GM12878 (cell line): ENCODE measurements around the gene POLR3A. TPM values are rescaled to one million over a fixed set of nuclear protein-coding genes. Genes with fewer than 3 reads are reported as not detected.
A peak's percentile ranks its signal among the peaks of the same experiment; 100 is the strongest.

Experiments used
- ASH2L ChIP-seq: fragments of 300-600, 200-600 bp; sonication (generic); IDR thresholded peaks from 2 replicates; pipeline ENCODE4 v1.6.1; 2017; ENCODE audit warnings: low read depth, mild to moderate bottlenecking, borderline replicate concordance
- ATF7 ChIP-seq: fragments of 450-650 bp; IDR thresholded peaks from 2 replicates; pipeline ENCODE4 v1.6.1; 2016; ENCODE audit warnings: low read depth, mild to moderate bottlenecking
- BHLHE40 ChIP-seq, 2 experiments: fragments of 450-650 bp in 1 of 2; IDR thresholded peaks; 2 replicates each; pipeline ENCODE4 v1.6.1; 2011 to 2017; ENCODE audit warnings: low read depth in 2 of 2, borderline replicate concordance in 1 of 2, improper control_type of control experiment in 1 of 2, low read length in 1 of 2, mild to moderate bottlenecking in 1 of 2
- BRCA1 ChIP-seq: IDR thresholded peaks from 2 replicates; pipeline ENCODE4 v1.6.1; 2011; ENCODE audit warnings: low read depth, low read length, improper control_type of control experiment
- CHD2 ChIP-seq: IDR thresholded peaks from 2 replicates; pipeline ENCODE4 v1.6.1; 2011; ENCODE audit warnings: low read depth, low read length, improper control_type of control experiment, borderline replicate concordance
- DPF2 ChIP-seq: fragments of 450-650 bp; IDR thresholded peaks from 2 replicates; pipeline ENCODE4 v1.6.1; 2017; ENCODE audit warnings: mild to moderate bottlenecking
- EED ChIP-seq: sonication (generic); IDR thresholded peaks from 2 replicates; pipeline ENCODE4 v1.6.1; 2016; ENCODE audit warnings: antibody characterized with exemption, low read depth
- ETV6 ChIP-seq, 2 experiments: fragments of 450-650 bp in 1 of 2; IDR thresholded peaks in 1 of 2; conservative IDR thresholded peaks in 1 of 2; 2 replicates each; pipeline ENCODE4 v1.6.1; 2014; ENCODE audit warnings: antibody characterized with exemption in 1 of 2, borderline replicate concordance in 1 of 2, low read depth in 1 of 2, mild to moderate bottlenecking in 1 of 2, moderate library complexity in 1 of 2
- GATAD2B ChIP-seq: fragments of 450-650 bp; conservative IDR thresholded peaks from 2 replicates; pipeline ENCODE4 v1.6.1; 2017; ENCODE audit warnings: low read depth, mild to moderate bottlenecking, moderate library complexity
- HDAC2 ChIP-seq: fragments of 200-600 bp; sonication (generic); IDR thresholded peaks from 2 replicates; pipeline ENCODE4 v1.6.1; 2017
- IKZF1 ChIP-seq: fragments of 450-650 bp; conservative IDR thresholded peaks from 2 replicates; pipeline ENCODE4 v1.6.1; 2017; ENCODE audit warnings: antibody characterized with exemption, mild to moderate bottlenecking
- IKZF2 ChIP-seq, 2 experiments: fragments of 450-650 bp; IDR thresholded peaks; 2 replicates each; pipeline ENCODE4 v1.6.1; 2017; ENCODE audit warnings: mild to moderate bottlenecking in 2 of 2, moderate library complexity in 2 of 2
- IRF4 ChIP-seq: IDR thresholded peaks from 2 replicates; pipeline ENCODE4 v1.6.1; 2011; ENCODE audit warnings: low read depth, low read length
- JUNB ChIP-seq: IDR thresholded peaks from 2 replicates; pipeline ENCODE4 v1.6.1; 2016; ENCODE audit warnings: antibody characterized with exemption, mild to moderate bottlenecking
- JUND ChIP-seq: IDR thresholded peaks from 2 replicates; pipeline ENCODE4 v1.6.1; 2012; ENCODE audit warnings: low read depth, mild to moderate bottlenecking, low read length, improper control_type of control experiment, moderate library complexity
- KAT2A ChIP-seq: conservative IDR thresholded peaks from 2 replicates; pipeline ENCODE4 v1.6.1; 2011; ENCODE audit warnings: low read depth, low read length; ENCODE audit not compliant: control insufficient read depth
- MTA2 ChIP-seq: fragments of 450-650 bp; IDR thresholded peaks from 2 replicates; pipeline ENCODE4 v1.6.1; 2016; ENCODE audit warnings: low read depth, mild to moderate bottlenecking, moderate library complexity
- NFIC ChIP-seq: IDR thresholded peaks from 2 replicates; pipeline ENCODE4 v1.6.1; 2012; ENCODE audit warnings: low read depth, mild to moderate bottlenecking, inconsistent platforms, low read length, moderate library complexity
- NFXL1 ChIP-seq: fragments of 450-650 bp; IDR thresholded peaks from 2 replicates; pipeline ENCODE4 v1.6.1; 2017; ENCODE audit warnings: antibody characterized with exemption, mild to moderate bottlenecking, borderline replicate concordance
- NR2F1 ChIP-seq: fragments of 450-650 bp; conservative IDR thresholded peaks from 2 replicates; pipeline ENCODE4 v1.6.1; 2017; ENCODE audit warnings: mild to moderate bottlenecking
- RFX5 ChIP-seq: IDR thresholded peaks from 2 replicates; pipeline ENCODE4 v1.6.1; 2011; ENCODE audit warnings: low read depth, low read length, improper control_type of control experiment
- SPI1 ChIP-seq: IDR thresholded peaks from 2 replicates; pipeline ENCODE4 v1.6.1; 2011; ENCODE audit warnings: low read depth, mild to moderate bottlenecking, low read length, moderate library complexity, borderline replicate concordance; ENCODE audit not compliant: insufficient read depth
- SREBF2 ChIP-seq: IDR thresholded peaks from 2 replicates; pipeline ENCODE4 v1.6.1; 2012; ENCODE audit warnings: mild to moderate bottlenecking, low read length
- STAT1 ChIP-seq: fragments of 450-650 bp; conservative IDR thresholded peaks from 2 replicates; pipeline ENCODE4 v1.6.1; 2014; ENCODE audit warnings: antibody characterized with exemption, mild to moderate bottlenecking
- TARDBP ChIP-seq: IDR thresholded peaks from 2 replicates; pipeline ENCODE4 v1.6.1; 2016; ENCODE audit warnings: borderline replicate concordance
- ZNF384 ChIP-seq: IDR thresholded peaks from 2 replicates; pipeline ENCODE4 v1.6.1; 2012; ENCODE audit warnings: low read depth, mild to moderate bottlenecking, low read length, improper control_type of control experiment, borderline replicate concordance
- polyA plus RNA-seq, 11 experiments: library from polyadenylated mRNA; depleted of rRNA in 4 of 11; unstranded in 6 of 11; stranded (reverse) in 5 of 11; fragments of >200 nt; fragmentation: Nextera tagmentation in 4 of 11; fragmentation: Illumina TruSeq in 1 of 11; extraction: Ambion mirVana in 4 of 11; extraction: Trizol in 1 of 11; gene quantifications; 1 replicate in 1 of 11; 2 replicates in 10 of 11; pipeline versions ENCODE4 v1.2.1 to v1.2.3, GENCODE V29; 2011 to 2016; ENCODE audit warnings: inconsistent platforms in 2 of 11, missing spikeins in 2 of 11, low read depth in 1 of 11
- total RNA-seq, 4 experiments: library from RNA; depleted of rRNA in 3 of 4; stranded (reverse); fragments of >200 nt in 3 of 4; fragmentation: Illumina TruSeq in 1 of 4; extraction: Trizol in 1 of 4; gene quantifications; 2 replicates each; pipeline versions ENCODE4 v1.2.1 to v1.2.3, GENCODE V29; 2013 to 2021
- TF ChIP-seq, protein P1 (sequence below): fragments of 450-650 bp; IDR thresholded peaks from 2 replicates; pipeline ENCODE4 v1.6.1; 2018; ENCODE audit warnings: borderline replicate concordance, mild to moderate bottlenecking; ENCODE audit not compliant: partially characterized antibody
- TF ChIP-seq, protein P2 (sequence below): fragments of 450-650 bp; IDR thresholded peaks from 2 replicates; pipeline ENCODE4 v1.6.1; 2017; ENCODE audit warnings: low read depth, mild to moderate bottlenecking, moderate library complexity
- TF ChIP-seq, protein P3 (sequence below): IDR thresholded peaks from 2 replicates; pipeline ENCODE4 v1.6.1; 2012; ENCODE audit warnings: low read depth, low read length, improper control_type of control experiment

POLR3A gene
- total and polyA plus RNA-seq, 10 of the 15 experiments (the other 5 are each of a cell fraction or from before 2014, with no cell fraction given), result 5.4 to 20.4 (median 14.4) TPM

DNA sequence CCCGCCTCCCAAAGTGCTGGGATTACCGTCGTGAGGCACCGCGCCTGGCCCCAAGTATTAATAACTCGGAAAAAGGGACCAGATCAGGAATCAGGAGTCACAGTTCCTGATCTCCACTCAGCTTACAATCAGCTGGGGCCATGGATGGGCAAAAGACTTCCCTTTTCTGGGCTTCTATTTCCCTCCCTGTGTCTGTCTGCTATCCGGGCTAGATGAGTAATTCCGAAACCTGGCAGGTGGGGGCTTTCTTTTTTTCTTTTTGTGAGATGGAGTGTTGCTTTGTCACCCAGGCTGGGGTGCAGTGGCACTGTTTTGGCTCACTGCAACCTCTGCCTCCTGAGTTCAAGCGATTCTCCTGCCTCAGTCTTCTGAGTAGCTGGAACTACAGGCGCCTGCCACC is 15.9 kb upstream of the POLR3A start (continued):
- TF ChIP-seq, protein P1, sequence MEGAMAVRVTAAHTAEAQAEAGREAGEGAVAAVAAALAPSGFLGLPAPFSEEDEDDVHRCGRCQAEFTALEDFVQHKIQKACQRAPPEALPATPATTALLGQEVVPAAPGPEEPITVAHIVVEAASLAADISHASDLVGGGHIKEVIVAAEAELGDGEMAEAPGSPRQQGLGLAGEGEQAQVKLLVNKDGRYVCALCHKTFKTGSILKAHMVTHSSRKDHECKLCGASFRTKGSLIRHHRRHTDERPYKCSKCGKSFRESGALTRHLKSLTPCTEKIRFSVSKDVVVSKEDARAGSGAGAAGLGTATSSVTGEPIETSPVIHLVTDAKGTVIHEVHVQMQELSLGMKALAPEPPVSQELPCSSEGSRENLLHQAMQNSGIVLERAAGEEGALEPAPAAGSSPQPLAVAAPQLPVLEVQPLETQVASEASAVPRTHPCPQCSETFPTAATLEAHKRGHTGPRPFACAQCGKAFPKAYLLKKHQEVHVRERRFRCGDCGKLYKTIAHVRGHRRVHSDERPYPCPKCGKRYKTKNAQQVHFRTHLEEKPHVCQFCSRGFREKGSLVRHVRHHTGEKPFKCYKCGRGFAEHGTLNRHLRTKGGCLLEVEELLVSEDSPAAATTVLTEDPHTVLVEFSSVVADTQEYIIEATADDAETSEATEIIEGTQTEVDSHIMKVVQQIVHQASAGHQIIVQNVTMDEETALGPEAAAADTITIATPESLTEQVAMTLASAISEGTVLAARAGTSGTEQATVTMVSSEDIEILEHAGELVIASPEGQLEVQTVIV, result no peak
- no peak for TF ChIP-seq ASH2L
- peak; percentile 83 for TF ChIP-seq EED
- 0 out of 2 replicates have a peak, but pooled peaks have one; percentile 32 for TF ChIP-seq NFIC
- TF ChIP-seq TARDBP, result no peak
- TF ChIP-seq MTA2, result peak; percentile 67
- no peak for TF ChIP-seq CHD2
- TF ChIP-seq BHLHE40 (IDR thresholded peaks at IDR 0.05; ENCODE audit: borderline replicate concordance in 1 of 2, low read depth in 2 of 2, low read length in 1 of 2), result peak in 1 of 2 experiments; percentile 33; a peak in 1 of 4 replicates
- TF ChIP-seq JUND, result peak; percentile 91
- TF ChIP-seq DPF2, result peak; percentile 85
- TF ChIP-seq RFX5, result no peak
- no peak for TF ChIP-seq SREBF2
- TF ChIP-seq KAT2A, result no peak
- TF ChIP-seq IKZF2 (IDR thresholded peaks at IDR 0.05), result peak; percentile 94 to 95
- peak; percentile 93 for TF ChIP-seq JUNB
- TF ChIP-seq NFXL1, result no peak
- no peak for TF ChIP-seq BRCA1
- TF ChIP-seq HDAC2, result no peak
- TF ChIP-seq, protein P2, sequence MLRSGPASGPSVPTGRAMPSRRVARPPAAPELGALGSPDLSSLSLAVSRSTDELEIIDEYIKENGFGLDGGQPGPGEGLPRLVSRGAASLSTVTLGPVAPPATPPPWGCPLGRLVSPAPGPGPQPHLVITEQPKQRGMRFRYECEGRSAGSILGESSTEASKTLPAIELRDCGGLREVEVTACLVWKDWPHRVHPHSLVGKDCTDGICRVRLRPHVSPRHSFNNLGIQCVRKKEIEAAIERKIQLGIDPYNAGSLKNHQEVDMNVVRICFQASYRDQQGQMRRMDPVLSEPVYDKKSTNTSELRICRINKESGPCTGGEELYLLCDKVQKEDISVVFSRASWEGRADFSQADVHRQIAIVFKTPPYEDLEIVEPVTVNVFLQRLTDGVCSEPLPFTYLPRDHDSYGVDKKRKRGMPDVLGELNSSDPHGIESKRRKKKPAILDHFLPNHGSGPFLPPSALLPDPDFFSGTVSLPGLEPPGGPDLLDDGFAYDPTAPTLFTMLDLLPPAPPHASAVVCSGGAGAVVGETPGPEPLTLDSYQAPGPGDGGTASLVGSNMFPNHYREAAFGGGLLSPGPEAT, result peak; percentile 81
- peak; percentile 68 for TF ChIP-seq NR2F1
- peak; percentile 56; the same call in 1 of the 2 replicates for TF ChIP-seq GATAD2B
- TF ChIP-seq STAT1, result no peak
- TF ChIP-seq ATF7, result peak; percentile 51; the same call in 1 of the 2 replicates
- peak; percentile 94 for TF ChIP-seq IKZF1
- TF ChIP-seq SPI1, result peak; percentile 90
- peak; percentile 57 for TF ChIP-seq ZNF384
- TF ChIP-seq IRF4, result peak; percentile 93
- TF ChIP-seq, protein P3, sequence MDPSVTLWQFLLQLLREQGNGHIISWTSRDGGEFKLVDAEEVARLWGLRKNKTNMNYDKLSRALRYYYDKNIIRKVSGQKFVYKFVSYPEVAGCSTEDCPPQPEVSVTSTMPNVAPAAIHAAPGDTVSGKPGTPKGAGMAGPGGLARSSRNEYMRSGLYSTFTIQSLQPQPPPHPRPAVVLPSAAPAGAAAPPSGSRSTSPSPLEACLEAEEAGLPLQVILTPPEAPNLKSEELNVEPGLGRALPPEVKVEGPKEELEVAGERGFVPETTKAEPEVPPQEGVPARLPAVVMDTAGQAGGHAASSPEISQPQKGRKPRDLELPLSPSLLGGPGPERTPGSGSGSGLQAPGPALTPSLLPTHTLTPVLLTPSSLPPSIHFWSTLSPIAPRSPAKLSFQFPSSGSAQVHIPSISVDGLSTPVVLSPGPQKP, result no peak
- TF ChIP-seq ETV6 (conservative IDR thresholded peaks at IDR 0.05 in 1 of 2, IDR thresholded peaks at IDR 0.05 in 1 of 2; ENCODE audit: borderline replicate concordance in 1 of 2, low read depth in 1 of 2), result peak in 1 of 2 experiments; percentile 59; a peak in 1 of 4 replicates
- TF ChIP-seq, all 136 proteins: peak for 18
